Activated gamma-delta T cell treated with anti-CD3 and anti-CD28 coated beads, Interleukin-2, amount 50 U/mL, for 16 hours (primary cell): ENCODE data around the gene PLEKHA8.

Experiments used
- DNase-seq: peaks from one replicate; pipeline ENCODE4 v3.0.0-alpha.2; 2020; ENCODE audit warnings: low read depth

PLEKHA8 gene

GRCh38 chr7:30112103-30112713, 84.0 kb downstream of the PLEKHA8 start:
- no peak for DNase-seq

DNA sequence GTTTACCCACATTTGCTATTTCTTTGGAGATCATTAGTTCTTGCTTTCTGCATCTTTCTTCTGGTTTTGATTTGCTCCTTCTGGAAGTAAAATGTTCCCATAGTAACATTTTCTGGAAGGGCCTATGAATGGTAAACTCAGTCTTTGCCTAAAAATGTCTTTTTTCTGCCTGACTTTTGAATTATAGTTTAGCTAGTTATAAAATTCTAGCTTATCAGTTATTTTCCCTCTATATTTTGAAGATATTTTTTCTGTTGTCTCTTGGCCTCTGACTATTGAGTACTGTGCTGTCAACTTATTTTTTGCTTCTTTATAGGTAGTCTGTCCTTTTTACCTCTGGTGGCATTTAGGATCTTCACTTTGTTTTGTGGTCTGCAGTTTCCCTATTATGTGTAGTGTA, 84.9 kb downstream of the PLEKHA8 start:
- no peak for DNase-seq

DNA sequence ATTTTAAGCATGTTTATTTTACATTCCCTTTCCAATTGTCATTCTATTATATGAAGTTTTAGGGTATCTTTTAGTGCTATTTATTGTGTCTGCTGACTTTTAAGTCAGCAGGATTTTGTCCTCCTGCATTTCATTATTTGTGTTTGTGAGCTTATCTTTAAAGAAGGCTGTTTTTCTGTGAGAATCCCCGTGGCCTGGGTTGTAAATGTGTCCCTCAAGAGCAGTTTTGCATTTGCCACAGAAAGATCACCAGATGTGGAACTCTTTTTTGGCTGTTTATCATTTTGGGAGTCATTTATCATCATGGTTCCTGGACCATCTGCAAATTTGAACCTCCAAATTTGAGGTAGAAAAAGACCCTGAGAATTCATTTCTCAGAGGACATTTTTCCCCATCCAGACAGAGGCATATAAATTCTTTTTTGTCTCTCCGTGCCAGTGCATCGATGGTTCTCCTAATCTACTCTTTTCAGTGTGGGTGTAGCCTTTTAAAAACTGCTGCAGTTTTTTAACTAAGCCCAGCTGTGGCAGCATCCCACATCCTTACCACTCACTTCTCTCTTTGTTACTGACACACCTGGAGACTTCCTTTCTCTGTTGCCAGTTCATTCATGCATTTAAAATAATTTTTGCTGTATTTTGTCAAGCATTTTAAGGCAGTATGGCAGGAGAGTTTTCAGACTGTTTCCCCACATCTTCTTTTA, 86.5 kb downstream of the PLEKHA8 start:
- DNase-seq: no peak

DNA sequence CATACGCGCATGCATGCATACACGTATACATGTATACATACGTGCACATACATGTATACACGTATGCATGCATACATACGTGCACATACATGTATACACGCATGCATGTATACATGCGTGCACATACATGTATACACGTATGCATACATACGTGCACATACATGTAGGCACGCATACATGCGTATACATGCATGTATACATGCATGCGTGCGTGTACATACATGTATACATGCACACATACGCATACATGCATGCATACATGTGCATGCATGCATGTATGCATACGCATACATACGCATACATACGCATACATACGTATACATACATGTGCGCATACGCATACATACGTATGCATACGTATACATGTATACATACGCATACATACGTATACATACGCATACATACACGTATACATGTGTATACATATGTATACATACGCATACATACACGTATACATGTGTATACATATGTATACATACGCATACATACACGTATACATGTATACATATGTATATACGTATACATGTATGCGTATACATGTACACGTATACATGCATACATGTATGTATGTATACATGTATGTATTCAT, 87.6 kb downstream of the PLEKHA8 start:
- DNase-seq: no peak

DNA sequence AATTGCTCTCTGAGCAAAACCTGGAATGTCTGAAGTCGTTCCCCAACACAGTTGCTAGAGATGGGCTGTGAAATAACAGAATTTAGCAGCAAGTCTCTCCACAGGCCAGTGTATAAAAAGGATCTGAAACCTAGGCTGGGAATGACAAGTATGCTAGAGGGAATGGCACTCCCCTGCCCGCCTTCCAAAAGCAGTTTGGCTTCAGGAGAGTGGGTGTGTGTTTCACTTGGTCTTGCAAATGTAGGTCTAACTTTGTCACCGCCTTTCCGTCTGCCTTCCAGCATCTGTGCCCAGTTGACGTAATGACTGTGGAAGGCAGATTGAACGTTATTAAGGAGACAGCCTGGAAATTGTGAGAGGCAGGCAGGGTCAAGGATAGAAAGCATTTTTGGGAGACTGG, 88.6 kb downstream of the PLEKHA8 start:
- DNase-seq: no peak

DNA sequence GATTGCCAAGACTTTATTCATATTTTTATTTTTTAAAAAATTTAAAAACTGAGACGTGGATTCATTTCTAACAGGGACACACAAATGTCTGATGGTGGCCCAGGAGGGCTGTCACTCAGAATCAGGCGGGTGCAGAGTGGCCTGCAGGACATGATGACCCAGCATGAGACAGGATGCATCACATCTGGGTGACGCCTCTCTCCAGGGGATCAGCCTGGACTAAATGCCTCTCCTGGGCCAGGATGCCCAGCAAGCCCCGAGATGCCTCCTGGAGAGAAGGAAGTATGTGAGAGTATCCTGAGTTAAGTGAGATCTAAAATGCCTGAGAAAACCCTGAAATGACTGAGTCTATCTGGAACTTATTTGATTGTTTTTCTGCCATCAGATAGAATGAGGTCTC, 89.7 kb downstream of the PLEKHA8 start:
- no peak for DNase-seq

DNA sequence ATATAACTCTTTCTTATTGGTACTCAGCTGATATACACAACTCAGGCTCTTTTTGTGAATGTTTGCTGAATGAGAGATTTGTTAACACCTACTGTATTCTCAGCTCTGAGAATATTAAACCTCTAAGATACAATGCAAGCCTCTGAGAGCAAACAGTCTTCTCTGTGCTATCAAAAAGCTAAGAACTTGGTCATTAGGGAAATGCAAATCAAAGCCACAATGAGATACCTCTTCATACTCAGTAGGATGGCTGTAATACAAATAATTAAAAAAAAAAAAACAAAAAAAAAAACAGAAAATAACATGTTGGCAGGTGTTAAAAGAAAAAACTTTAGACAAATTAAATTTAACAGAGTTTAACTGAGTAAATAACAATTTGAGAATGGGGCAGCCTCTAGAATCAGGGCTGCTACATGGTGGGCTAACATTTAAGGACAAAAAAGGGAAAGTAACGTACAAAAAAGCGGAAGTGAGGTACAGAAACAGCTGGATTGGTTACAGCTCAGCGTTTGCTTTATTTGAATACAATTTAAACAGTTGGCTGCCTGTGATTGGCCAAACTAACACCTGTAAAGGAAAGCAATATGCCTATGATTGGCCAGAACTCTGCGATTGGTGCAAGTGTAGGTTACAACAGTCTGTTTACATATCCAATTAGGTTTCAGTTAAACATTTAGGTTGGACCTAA, 91.8 kb downstream of the PLEKHA8 start:
- no peak for DNase-seq

DNA sequence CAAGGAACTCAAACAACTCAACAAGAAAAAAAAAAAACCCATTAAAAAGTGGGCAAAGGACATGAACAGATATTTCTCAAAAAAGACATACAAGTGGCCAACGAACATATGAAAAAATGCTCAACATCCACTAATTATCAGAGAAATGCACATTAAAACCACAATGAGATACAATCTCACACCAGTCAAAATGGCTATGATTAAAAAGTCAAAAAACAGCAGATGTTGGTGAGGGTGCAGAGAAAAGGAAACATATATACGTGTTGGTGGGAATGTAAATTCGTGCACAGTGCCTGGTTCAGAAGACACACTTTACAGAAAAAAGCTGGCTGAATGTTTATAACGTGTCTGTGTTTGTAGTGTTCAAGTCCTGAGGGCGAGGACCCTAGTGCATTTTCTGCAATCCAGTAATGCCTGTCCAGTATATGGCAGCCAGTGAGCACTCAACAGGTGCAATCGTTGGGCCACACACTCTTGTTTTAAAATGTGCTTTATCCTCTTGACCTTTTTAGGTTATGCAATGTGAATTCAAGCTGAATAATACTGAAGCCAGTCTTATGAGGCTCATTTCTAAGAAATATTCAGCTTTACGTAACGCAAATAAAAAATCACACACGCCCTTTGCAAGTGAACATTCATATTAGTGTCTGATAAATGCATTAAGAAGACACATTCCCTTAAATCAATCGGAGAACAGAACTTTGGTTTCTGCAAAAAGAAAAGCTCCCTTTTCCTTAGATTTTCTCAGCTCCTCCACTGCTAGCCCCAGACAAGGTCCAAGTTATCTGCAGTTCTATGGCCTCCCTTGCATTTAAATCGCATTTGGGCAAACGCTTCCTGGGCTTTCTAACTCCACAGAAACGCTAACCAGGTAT, 105.8 kb downstream of the PLEKHA8 start:
- no peak for DNase-seq

- peak; percentile 72 for DNase-seq
These were observed 106.5 kb downstream of the PLEKHA8 start, which contains the start of gene MTURN for GRCh38 chr7:30134611-30135300. Gene MTURN, plus strand, starts transcription at chr7:30134986. Its CDS starts 151 bp downstream, at chr7:30135137.

- peak; percentile 31 for DNase-seq
These were observed 107.3 kb downstream of the PLEKHA8 start for GRCh38 chr7:30135301-30136116.

GRCh38 chr7:30136117-30136731, 108.0 kb downstream of the PLEKHA8 start:
- DNase-seq: no peak

DNA sequence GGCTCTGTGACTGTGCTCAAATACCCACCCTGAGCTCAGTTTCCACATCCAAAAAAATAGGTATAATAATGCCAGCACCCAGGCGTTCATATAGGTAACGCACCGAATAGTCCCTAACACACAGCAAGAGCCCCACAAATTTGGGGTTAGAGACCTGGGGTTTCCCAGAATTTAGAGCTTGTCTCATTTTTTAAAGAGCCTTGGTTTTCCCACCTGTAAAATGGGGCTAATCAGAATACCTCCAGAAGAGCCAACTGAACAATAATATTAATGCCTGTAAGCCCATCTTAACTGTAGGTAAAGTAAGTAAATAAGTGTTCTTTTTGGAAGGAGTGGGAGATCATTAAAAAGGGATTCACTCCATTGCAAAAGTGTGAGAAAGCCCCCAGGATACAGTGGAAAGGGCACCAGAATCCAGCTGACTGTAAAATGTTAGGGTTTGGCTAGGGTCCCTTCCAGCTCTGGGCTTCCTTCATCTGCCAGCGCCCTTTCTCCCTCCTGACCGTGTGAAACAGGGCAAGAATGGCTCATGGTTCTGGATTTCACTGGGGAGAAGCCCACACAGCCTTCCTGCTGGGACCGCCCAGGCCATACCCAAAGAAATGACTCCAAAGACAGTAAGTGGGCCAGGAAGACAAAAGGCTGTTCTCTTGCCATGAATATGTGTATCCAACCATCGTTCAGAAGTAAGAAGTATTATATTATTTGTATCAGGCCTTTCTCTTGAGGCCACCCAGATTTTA, 108.7 kb downstream of the PLEKHA8 start:
- DNase-seq: no peak

DNA sequence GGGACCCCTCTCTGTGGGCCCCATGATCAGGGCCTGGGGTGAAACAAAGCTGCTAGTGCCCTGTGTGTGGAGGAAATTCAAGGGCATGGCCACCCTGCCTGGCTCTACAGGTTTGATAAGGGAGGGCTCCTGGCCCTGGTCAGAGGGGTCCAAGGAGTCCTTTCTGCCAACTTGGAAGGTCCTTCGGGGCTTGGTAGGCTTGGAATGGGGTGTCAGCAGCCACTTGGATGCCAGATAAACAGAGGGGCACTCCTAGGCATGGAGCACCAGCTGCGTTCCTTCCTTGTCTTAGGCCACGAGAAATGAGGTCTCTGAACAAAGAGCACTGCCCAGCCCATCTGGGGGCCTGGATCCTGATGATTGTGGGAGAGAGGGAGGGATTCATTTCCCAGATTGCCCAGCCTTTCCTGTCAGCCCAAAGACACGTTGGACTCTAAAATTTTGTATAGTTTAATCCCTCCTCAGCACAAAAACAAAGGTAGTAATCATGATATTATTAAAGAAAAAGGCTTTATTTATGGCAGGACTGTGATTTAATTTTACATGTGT, 111.7 kb downstream of the PLEKHA8 start:
- no peak for DNase-seq

DNA sequence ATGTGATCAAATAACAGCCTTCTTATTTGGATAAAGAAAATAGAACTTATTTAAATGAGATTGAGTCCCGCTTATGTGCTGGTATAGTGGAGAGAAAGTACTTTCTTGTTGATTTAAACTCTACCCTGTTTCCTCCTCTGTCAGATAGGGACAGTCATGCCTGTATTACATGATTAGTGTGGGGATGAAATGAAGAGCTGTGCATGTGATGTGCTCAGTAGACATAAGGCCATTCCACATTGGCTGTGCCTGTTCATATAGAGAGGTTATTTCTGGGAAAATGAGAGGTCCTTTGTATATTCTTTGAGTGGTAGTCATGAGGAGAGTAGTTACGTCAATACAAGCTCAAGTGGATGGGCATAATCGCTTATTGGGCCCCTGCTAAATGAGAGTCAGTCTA, 112.2 kb downstream of the PLEKHA8 start:
- no peak for DNase-seq

DNA sequence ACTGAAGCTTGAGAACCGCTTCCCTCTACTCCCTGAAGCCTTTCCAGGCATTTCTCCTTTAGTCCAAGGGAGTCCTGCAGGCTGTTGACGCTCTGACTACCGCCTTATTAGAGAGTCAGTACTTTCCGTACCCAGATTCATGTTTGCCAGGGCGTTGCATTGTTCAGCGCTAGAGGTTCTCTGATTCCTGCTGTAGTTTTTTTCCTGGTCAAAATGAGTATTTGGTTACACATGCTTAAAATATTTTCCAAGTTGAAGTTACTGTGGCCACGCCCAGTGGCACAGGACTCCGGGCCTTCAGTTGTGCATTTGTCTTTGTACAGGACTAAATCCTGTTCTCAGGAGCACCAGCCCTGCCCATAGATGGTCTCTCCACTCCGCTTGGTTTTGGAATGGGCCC, 114.5 kb downstream of the PLEKHA8 start:
- DNase-seq: no peak

GRCh38 chr7:30143748-30144251, 115.6 kb downstream of the PLEKHA8 start:
- no peak for DNase-seq

- DNase-seq: no peak
These were observed 116.6 kb downstream of the PLEKHA8 start for GRCh38 chr7:30144657-30145306.

DNA sequence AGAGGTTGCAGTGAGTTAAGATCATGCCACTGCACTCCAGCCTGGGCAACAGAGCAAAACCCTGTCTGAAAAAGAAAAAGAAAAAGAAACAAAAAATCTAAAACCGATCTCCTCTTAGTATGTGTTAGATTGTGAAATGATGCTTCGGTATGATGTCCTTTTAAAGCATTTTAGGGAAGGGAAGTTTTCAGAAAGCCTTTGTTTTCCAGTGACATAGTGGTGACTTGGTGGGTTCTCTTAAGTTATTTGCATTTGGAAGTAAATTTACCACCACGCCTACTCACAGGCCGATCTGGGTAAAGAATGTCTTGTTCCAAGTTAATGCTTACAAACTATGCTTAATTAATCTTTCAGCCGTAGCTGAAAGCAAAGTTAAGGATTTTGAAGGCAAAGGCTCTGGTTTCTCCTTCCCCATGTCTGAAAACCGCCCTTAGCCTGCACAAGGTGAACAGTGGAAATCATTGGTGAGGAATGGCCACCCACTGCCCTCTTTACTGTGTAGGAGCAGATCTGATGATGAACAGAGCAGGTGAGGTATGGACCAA, 117.3 kb downstream of the PLEKHA8 start:
- DNase-seq: no peak
